ENCODE measurements around the gene HSD17B13.

Gene HSD17B13

DNA sequence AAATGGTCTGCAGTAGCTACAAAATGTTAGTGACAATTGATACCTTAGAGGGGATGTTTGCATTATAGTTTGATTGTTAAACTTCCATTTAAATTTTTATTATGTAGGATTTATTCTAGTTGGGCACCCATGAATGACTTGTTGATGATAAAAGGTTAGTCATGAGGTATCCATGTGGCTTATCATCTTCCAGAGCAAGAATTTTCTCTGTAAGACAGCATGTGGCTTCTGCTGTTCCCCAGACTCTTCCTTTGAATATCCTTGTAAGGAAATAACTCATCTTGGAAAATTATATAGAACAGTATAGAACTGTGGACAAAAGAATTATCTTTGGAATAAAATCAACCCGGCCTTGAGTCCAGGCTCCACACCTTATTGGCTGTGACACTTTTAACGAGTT lies 62.2 kb downstream of the HSD17B13 start:
- peak; percentile 41 for DNase-seq

DNA sequence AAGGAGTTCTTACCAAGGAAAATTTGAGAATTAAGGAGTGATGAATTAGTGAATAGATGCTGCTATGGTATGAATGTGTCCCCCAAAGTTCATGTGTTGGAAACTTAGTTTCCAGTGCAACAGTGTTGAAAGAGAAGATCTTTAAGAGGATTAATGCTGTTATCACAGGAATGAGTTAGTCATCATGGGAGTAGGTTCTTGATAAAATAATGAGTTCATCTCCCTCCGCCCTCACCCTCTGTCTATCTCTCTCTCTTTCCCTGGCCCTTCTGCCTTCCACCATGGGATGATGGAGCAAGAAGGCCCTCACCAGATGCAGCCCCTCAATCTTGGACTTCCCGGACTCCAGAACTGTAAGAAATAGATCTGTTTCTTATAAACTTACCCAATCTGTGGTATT lies 64.0 kb downstream of the HSD17B13 start:
- peak; percentile 69 for DNase-seq

DNA sequence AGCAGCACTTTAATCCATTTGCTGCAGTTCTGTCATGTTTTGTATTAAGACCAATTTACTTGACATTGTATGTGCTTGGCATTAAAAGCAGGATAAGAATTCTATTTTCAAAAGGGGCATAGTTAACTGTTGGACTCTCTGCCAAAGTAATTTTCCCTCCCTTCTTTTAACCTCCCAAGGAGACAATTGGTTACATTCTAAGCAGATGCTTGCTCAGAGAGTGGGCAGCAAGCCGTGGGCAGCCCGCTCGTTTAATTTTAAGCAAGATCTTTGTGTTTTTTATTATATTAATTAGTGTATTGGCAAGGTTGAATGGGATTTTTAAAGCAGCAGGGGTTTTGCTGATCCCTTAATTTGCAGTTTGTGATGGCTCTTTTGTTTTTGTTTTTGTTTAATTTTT lies 65.2 kb downstream of the HSD17B13 start:
- no peak for DNase-seq

DNA sequence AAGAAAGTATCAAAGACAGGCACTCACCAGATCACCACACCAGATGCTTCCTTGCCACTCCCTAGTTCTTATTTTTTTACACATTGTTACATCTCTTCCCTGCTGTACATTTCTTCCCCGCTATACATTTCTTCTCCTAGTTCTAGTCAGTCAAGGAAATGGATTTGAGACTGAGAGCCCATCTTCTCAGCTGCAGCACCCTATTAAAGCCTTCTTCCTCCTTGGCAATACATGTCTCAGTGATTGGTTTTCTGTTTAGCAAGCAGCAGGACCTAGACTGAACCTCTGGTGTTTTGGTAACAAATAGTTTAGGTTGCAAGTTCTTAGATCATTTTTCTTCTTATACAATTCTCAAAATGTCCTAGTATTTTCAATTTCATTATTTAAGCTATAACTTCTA lies 66.9 kb downstream of the HSD17B13 start:
- DNase-seq = no peak

Measured in NCI-H226 (cell line).